Measurements from ENCODE around the gene CIDEA. TPM values are rescaled to one million over a fixed set of nuclear protein-coding genes. Genes with fewer than 3 reads are reported as not detected.

The CIDEA gene
- total RNA-seq, 4 donors from 2014 or later: 0.31 to 5.1 (median 0.59) TPM; not detected in 1

- H3K4me3 ChIP-seq: no peak overlapping the region
- H3K9me3 ChIP-seq: no peaks in the 10 kb centered on the region
- peak overlapping the region in 2 of 4 donors; percentile 71 to 81 for H3K27ac ChIP-seq
- no peaks in the 10 kb centered on the region for H3K27me3 ChIP-seq
- TF ChIP-seq POLR2A (IDR thresholded peaks at IDR 0.05): no peak
- no peak for TF ChIP-seq EP300 (IDR thresholded peaks at IDR 0.05)
- TF ChIP-seq, protein P1, sequence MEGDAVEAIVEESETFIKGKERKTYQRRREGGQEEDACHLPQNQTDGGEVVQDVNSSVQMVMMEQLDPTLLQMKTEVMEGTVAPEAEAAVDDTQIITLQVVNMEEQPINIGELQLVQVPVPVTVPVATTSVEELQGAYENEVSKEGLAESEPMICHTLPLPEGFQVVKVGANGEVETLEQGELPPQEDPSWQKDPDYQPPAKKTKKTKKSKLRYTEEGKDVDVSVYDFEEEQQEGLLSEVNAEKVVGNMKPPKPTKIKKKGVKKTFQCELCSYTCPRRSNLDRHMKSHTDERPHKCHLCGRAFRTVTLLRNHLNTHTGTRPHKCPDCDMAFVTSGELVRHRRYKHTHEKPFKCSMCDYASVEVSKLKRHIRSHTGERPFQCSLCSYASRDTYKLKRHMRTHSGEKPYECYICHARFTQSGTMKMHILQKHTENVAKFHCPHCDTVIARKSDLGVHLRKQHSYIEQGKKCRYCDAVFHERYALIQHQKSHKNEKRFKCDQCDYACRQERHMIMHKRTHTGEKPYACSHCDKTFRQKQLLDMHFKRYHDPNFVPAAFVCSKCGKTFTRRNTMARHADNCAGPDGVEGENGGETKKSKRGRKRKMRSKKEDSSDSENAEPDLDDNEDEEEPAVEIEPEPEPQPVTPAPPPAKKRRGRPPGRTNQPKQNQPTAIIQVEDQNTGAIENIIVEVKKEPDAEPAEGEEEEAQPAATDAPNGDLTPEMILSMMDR (IDR thresholded peaks at IDR 0.05): no peak
- TF ChIP-seq POLR2AphosphoS5 (IDR thresholded peaks at IDR 0.05): no peak
- H3K4me1 ChIP-seq: peaks cover 0 to 36% (median 8%) of the 10 kb centered on the region in 3 donors
- peaks cover 0 to 96% of the 10 kb centered on the region in 2 donors for H3K36me3 ChIP-seq
- ATAC-seq: no peak
- 94% methylated on average over 10 of the region's 29 CpGs; no CpG with 5 or more reads in 1 of the 2 donors for WGBS, 2 donors (ENCODE audit: low coverage in 1 of 2)
Measured at GRCh38 chr18:12325726-12326245, 71.6 kb downstream of the CIDEA start.

DNA sequence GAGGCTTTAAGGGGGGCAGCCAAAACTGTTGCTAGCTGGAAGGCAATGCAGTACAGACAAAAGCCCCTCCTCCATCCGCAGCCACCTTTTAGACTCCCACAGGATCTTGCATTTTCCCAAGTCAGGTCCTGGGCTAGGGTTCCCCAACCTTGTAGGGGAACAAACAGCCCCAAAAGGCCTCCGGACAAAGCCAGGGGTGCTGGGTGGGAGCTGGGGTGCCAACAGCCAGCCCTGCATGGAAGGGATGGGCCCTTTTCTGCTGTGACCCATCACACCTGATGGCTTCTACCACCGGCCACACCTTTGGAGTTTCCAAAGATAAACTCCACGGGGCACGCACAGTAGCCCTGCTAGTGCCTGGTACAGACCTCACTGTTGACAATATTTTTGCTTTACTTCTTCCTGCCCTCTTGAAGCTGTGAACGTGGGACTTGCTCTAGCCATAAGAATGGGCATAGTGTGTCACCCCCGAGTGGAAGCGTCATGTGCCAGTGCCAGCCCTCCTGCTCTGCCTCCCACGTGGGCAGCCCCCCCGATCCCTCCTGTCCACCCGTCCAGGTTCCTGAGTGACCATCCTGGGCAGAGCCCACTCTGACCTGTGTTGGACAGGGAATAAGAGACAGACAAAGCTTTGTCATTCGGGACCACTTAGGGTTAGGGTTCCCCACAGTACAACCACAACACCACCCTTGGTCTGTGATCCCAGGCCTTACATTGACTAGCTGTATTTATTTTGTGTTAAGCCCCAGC, 72.7 kb downstream of the CIDEA start:
- H3K4me1 ChIP-seq: peaks cover 0 to 25% (median 7%) of the 10 kb centered on the region in 3 donors
- ATAC-seq: no peak
- no peaks in the 10 kb centered on the region for H3K9me3 ChIP-seq
- H3K4me3 ChIP-seq: no peak overlapping the region
- WGBS, 2 donors (ENCODE audit: low coverage in 1 of 2): 73 to 77% methylated on average over 2 to 7 of the region's 12 CpGs
- no peaks in the 10 kb centered on the region for H3K27me3 ChIP-seq
- peak overlapping the region in 3 of 4 donors; percentile 64 to 81 (median 71) for H3K27ac ChIP-seq
- H3K36me3 ChIP-seq: peaks cover 0 to 98% of the 10 kb centered on the region in 2 donors
- TF ChIP-seq POLR2A (IDR thresholded peaks at IDR 0.05): no peak
- no peak for TF ChIP-seq POLR2AphosphoS5 (IDR thresholded peaks at IDR 0.05)

Small RNA genes lying within 50 kb of the gene (small RNA-seq; reads per million reads assigned to genes)
- 0 reads per million in 4 donors for gene RNU6-170P

Other genes with a start within 250 kb of the CIDEA start
- gene ANKRD62, start 160.5 kb upstream of the CIDEA start, total RNA-seq: not detected
- 100 to 1,000 TPM; 398 to 983 (median 654) TPM for gene TUBB6, start 53.9 kb downstream of the CIDEA start, total RNA-seq
- gene AFG3L2, start 122.9 kb downstream of the CIDEA start, total RNA-seq: 10 to 100 TPM; 38.4 to 52.9 (median 40.8) TPM
- gene PRELID3A, start 153.6 kb downstream of the CIDEA start, total RNA-seq: 1 to 10 TPM; 2.6 to 4.7 (median 3.2) TPM

Data from gastroesophageal sphincter (tissue), 4 donors.